ENCODE measurements around the gene RNF214.

- TF ChIP-seq SNAI2 (CRISPR knock-in tag; IDR thresholded peaks at IDR 0.05): no peak
- no peak for TF ChIP-seq TSHZ2 (CRISPR knock-in tag; IDR thresholded peaks at IDR 0.05)
- no peak for TF ChIP-seq ZC3H10 (CRISPR knock-in tag; IDR thresholded peaks at IDR 0.05)
- no peak for TF ChIP-seq ESRRG (CRISPR knock-in tag; IDR thresholded peaks at IDR 0.05)
- no peak for TF ChIP-seq ZNF8 (CRISPR knock-in tag; IDR thresholded peaks at IDR 0.05)
- no peak for TF ChIP-seq BACH2 (CRISPR knock-in tag; IDR thresholded peaks at IDR 0.05; ENCODE audit: borderline replicate concordance)
- TF ChIP-seq ZFP30 (CRISPR knock-in tag; IDR thresholded peaks at IDR 0.05): no peak
These were observed 45.9 kb downstream of the RNF214 start for GRCh38 chr11:117278347-117278746.

Measured in SK-N-SH treated with all-trans-retinoic acid at 6 μM for 48 hours (cell line).